SH-SY5Y (cell line): ENCODE data around the gene GABRA4.

Experiments used
- GATA2 ChIP-seq: IDR thresholded peaks from 2 replicates; pipeline ENCODE4 v1.6.1; 2011; ENCODE audit warnings: mild to moderate bottlenecking, low read depth, low read length
- GATA3 ChIP-seq: IDR thresholded peaks from 2 replicates; pipeline ENCODE4 v1.6.1; 2011; ENCODE audit warnings: low read depth, mild to moderate bottlenecking, low read length, moderate library complexity

DNA sequence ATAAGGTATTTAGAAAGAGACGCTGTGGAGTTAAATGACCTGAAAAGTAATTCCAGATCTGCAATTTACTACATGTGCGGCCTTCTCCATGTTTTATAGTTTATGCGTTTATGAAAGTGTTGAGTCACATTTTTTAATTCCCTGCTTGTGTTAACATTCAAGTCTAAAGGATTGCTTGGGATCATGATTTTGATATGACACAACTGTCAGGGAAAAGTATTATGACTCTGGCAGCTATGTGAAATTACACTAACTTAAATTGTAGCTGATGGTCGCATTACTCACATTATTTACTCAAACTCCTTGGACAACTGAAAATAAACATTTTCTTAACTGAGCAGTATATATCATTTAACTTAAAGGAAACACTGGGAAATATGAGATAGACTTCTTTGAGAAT lies 23.7 kb upstream of the GABRA4 start:
- TF ChIP-seq GATA2 (no peak), GATA3 (no peak)
